Dermis microvascular lymphatic vessel endothelial cell (primary cell): ENCODE data around the gene NTRK2. TPM values are rescaled to one million over a fixed set of nuclear protein-coding genes. Genes with fewer than 3 reads are reported as not detected.

ENCODE experiments used
- DNase-seq, 2 donors: peaks; one replicate each; pipeline versions ENCODE4 v3.0.0 to v3.0.0-alpha.2; 2010; ENCODE audit warnings: low read depth in 2 of 2
- total RNA-seq: library from RNA; depleted of rRNA; stranded (reverse); fragments of >200 nt; gene quantifications from 2 replicates; pipeline ENCODE4 v1.2.1, GENCODE V29; 2014

NTRK2 gene
- under 0.01 TPM in 1 of 2 replicates, not detected in the other for total RNA-seq

- DNase-seq, result peak in 1 of 2 donors; percentile 6
Measured at GRCh38 chr9:84669288-84670137, at the start of gene NTRK2. Gene NTRK2, plus strand, starts transcription at chr9:84669729. Its CDS starts 1,020 bp downstream, at chr9:84670749.

- DNase-seq, result no peak
Measured at GRCh38 chr9:84620338-84620737, 49.2 kb upstream of the NTRK2 start.

GRCh38 chr9:84621811-84622210 is 47.7 kb upstream of the NTRK2 start:
- DNase-seq, result no peak

GRCh38 chr9:84622981-84623380 is 46.5 kb upstream of the NTRK2 start:
- no peak for DNase-seq

GRCh38 chr9:84636436-84636835 is 33.1 kb upstream of the NTRK2 start:
- DNase-seq, result no peak

GRCh38 chr9:84642553-84643141 is 26.9 kb upstream of the NTRK2 start:
- no peak for DNase-seq

GRCh38 chr9:84647699-84648098 is 21.8 kb upstream of the NTRK2 start:
- DNase-seq, result no peak

GRCh38 chr9:84652496-84653120 is 16.9 kb upstream of the NTRK2 start:
- no peak for DNase-seq

GRCh38 chr9:84655447-84655846 is 14.1 kb upstream of the NTRK2 start:
- no peak for DNase-seq

- DNase-seq, result no peak
Measured at GRCh38 chr9:84659313-84659712, 10.2 kb upstream of the NTRK2 start.

GRCh38 chr9:84659773-84660172 is 9.8 kb upstream of the NTRK2 start:
- no peak for DNase-seq

- peak in 1 of 2 donors; percentile 27 for DNase-seq
Measured at GRCh38 chr9:84667571-84668195, 1.8 kb upstream of the NTRK2 start.

GRCh38 chr9:84668196-84669012 is 1.1 kb upstream of the NTRK2 start:
- DNase-seq, result peak; percentile 9 to 55

GRCh38 chr9:84669013-84669287 is 579 bp upstream of the NTRK2 start:
- no peak for DNase-seq

GRCh38 chr9:84670138-84671041 is 861 bp downstream of the NTRK2 start:
- no peak for DNase-seq

GRCh38 chr9:84671586-84672521 is 2.3 kb downstream of the NTRK2 start:
- no peak for DNase-seq

GRCh38 chr9:84673806-84674205 is 4.3 kb downstream of the NTRK2 start:
- no peak for DNase-seq

GRCh38 chr9:84677080-84677479 is 7.6 kb downstream of the NTRK2 start:
- DNase-seq, result no peak

- no peak for DNase-seq
Measured at GRCh38 chr9:84679571-84679970, 10.0 kb downstream of the NTRK2 start.
